Activated T-cell treated with anti-CD3 and anti-CD28 coated beads for 48 hours (primary cell): Measurements from ENCODE around the gene SHC3.
A peak's percentile ranks its signal among the peaks of the same experiment; 100 is the strongest.

ENCODE experiments used
- DNase-seq: peaks from one replicate; pipeline ENCODE4 v3.0.0-alpha.2; 2020; ENCODE audit warnings: low read depth

SHC3 gene

GRCh38 chr9:89186960-89187359, 8.3 kb upstream of the SHC3 start:
- no peak for DNase-seq

- no peak for DNase-seq
Observed at GRCh38 chr9:89185980-89186379, 7.4 kb upstream of the SHC3 start.

- no peak for DNase-seq
Observed at GRCh38 chr9:89183146-89183545, 4.5 kb upstream of the SHC3 start.

- DNase-seq = no peak
Observed at GRCh38 chr9:89182369-89182768, 3.8 kb upstream of the SHC3 start.

- DNase-seq = peak; percentile 58
Observed at GRCh38 chr9:89179895-89180734, 1.5 kb upstream of the SHC3 start.

GRCh38 chr9:89179540-89179894, 899 bp upstream of the SHC3 start:
- DNase-seq = no peak

GRCh38 chr9:89178830-89179539, 367 bp upstream of the SHC3 start:
- DNase-seq = no peak

GRCh38 chr9:89177012-89177943, 1.3 kb downstream of the SHC3 start:
- DNase-seq = no peak

GRCh38 chr9:89175828-89176261, 2.8 kb downstream of the SHC3 start:
- no peak for DNase-seq

- DNase-seq = no peak
Observed at GRCh38 chr9:89174291-89174690, 4.3 kb downstream of the SHC3 start.

GRCh38 chr9:89173072-89173471, 5.5 kb downstream of the SHC3 start:
- DNase-seq = no peak

- no peak for DNase-seq
Observed at GRCh38 chr9:89172398-89172797, 6.2 kb downstream of the SHC3 start.

- DNase-seq = no peak
Observed at GRCh38 chr9:89171693-89172092, 6.9 kb downstream of the SHC3 start.

GRCh38 chr9:89171231-89171630, 7.4 kb downstream of the SHC3 start:
- no peak for DNase-seq

- no peak for DNase-seq
Observed at GRCh38 chr9:89168901-89169813, 9.5 kb downstream of the SHC3 start.

- DNase-seq = no peak
Observed at GRCh38 chr9:89167788-89168187, 10.8 kb downstream of the SHC3 start.

- no peak for DNase-seq
Observed at GRCh38 chr9:89166852-89167251, 11.8 kb downstream of the SHC3 start.

- no peak for DNase-seq
Observed at GRCh38 chr9:89165880-89166279, 12.7 kb downstream of the SHC3 start.

GRCh38 chr9:89165341-89165740, 13.3 kb downstream of the SHC3 start:
- DNase-seq = no peak

- no peak for DNase-seq
Observed at GRCh38 chr9:89161221-89161620, 17.4 kb downstream of the SHC3 start.

GRCh38 chr9:89160806-89161205, 17.8 kb downstream of the SHC3 start:
- DNase-seq = no peak
